Liver (tissue), 3 donors: ENCODE results near the gene ITPKC.

Experiments
- CTCF ChIP-seq: fragments of 150-350 bp; IDR thresholded peaks from 2 replicates; pipeline ENCODE4 v1.5.1; 2017; ENCODE audit warnings: improper control_type of control experiment, low read depth, low read length; ENCODE audit not compliant: missing input control
- GABPA ChIP-seq, 2 donors: IDR thresholded peaks in 1 of 2; conservative IDR thresholded peaks in 1 of 2; 2 replicates each; pipeline ENCODE4 v1.6.1; 2016; ENCODE audit warnings: antibody characterized with exemption in 2 of 2, mild to moderate bottlenecking in 1 of 2, moderate library complexity in 1 of 2
- RAD21 ChIP-seq, 2 donors: IDR thresholded peaks; 2 replicates each; pipeline ENCODE4 v1.6.1; 2016; ENCODE audit warnings: antibody characterized with exemption in 2 of 2, mild to moderate bottlenecking in 2 of 2
- REST ChIP-seq: IDR thresholded peaks from 2 replicates; pipeline ENCODE4 v1.6.1; 2016; ENCODE audit warnings: antibody characterized with exemption, mild to moderate bottlenecking
- TAF1 ChIP-seq: conservative IDR thresholded peaks from 2 replicates; pipeline ENCODE4 v1.6.1; 2016; ENCODE audit warnings: antibody characterized with exemption, mild to moderate bottlenecking
- YY1 ChIP-seq: IDR thresholded peaks from 2 replicates; pipeline ENCODE4 v1.6.1; 2016; ENCODE audit warnings: antibody characterized with exemption, mild to moderate bottlenecking
- donor health status: healthy.
- donor health status: healthy.

DNA sequence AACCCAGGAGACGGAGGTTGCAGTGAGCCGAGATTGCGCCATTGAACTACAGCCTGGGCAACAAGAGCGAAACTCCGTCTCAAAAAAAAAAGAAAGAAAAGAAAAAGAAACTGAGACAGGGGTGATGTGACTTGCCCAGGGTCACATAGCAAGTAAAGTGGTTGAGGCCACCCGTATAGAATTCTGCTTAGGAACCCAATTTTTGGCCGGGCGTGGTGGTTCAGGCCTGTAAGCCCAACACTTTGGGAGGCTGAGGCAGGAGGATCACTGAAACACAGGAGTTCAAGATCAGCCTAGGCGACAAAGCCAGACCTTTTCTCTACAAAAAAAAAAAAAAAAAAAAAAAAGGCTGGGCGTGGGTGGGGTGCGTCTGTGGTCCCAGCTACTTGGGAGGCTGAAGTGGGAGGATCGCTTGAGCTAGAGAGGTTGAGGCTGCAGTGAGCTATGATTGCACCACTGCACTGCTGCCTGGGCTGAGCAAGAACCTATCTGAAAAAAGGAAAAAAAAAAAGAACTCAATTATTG, 35.4 kb downstream of the ITPKC start:
- no peak for TF ChIP-seq CTCF
- no peak for TF ChIP-seq TAF1
- no peak for TF ChIP-seq REST
- no peak for TF ChIP-seq RAD21 (IDR thresholded peaks at IDR 0.05)
- TF ChIP-seq YY1, result no peak
- TF ChIP-seq GABPA (IDR thresholded peaks at IDR 0.05 in 1 of 2, conservative IDR thresholded peaks at IDR 0.05 in 1 of 2), result no peak
